B cell (primary cell): Measurements from ENCODE around the gene HIVEP1. TPM values are rescaled to one million over a fixed set of nuclear protein-coding genes. Genes with fewer than 3 reads are reported as not detected.

Experiments used
- ATAC-seq: fragments of 200-7000 bp; cut with Tn5 transposase; one replicate; pipeline ENCODE4 v1.10.0; 2021; ENCODE audit warnings: low read depth, mild to moderate bottlenecking, moderate number of reproducible peaks, moderate library complexity
- CTCF ChIA-PET: fragments of 350-600 bp; sonication (Branson Sonifier 250); formaldehyde crosslinking; loops from one replicate; lab custom pipeline; 2021; ENCODE audit warnings: antibody characterized with exemption, inconsistent platforms; lab: Charles Lee
- POLR2A ChIA-PET: fragments of 350-600 bp; sonication (Branson Sonifier 250); formaldehyde crosslinking; loops from one replicate; lab custom pipeline; 2021; ENCODE audit warnings: antibody characterized with exemption; lab: Charles Lee
- DNase-seq: peaks from one replicate; pipeline ENCODE4 v3.0.0; 2013
- H2AFZ ChIP-seq: 2 replicates; pipeline ENCODE4 v1.6.1; 2012; ENCODE audit warnings: mild to moderate bottlenecking, low read depth, low read length; ENCODE audit not compliant: insufficient read depth, poor library complexity, severe bottlenecking
- H3K27ac ChIP-seq, 2 donors: 1 replicate in 1 of 2; 2 replicates in 1 of 2; pipeline ENCODE4 v1.5.1; 2012 to 2013; ENCODE audit warnings: low read length in 2 of 2, mild to moderate bottlenecking in 2 of 2, moderate library complexity in 1 of 2
- H3K27me3 ChIP-seq, 4 experiments: fragments of 200-600 bp in 1 of 4; sonication (generic) in 1 of 4; replicated peaks in 1 of 4; 1 replicate in 2 of 4; 2 replicates in 2 of 4; pipeline versions ENCODE4 v1.6.1 to v1.7.0; 2013 to 2016; ENCODE audit warnings: low read length in 3 of 4, mild to moderate bottlenecking in 2 of 4, mixed read lengths in 1 of 4, moderate library complexity in 1 of 4; ENCODE audit not compliant: insufficient read depth in 4 of 4, control insufficient read depth in 3 of 4; ENCODE audit errors: control extremely low read depth in 1 of 4
- H3K36me3 ChIP-seq, 2 experiments: replicated peaks in 1 of 2; 1 replicate in 1 of 2; 2 replicates in 1 of 2; pipeline versions ENCODE4 v1.6.1 to v1.7.1; 2013; ENCODE audit warnings: low read length in 1 of 2; ENCODE audit not compliant: insufficient read depth in 2 of 2, control insufficient read depth in 1 of 2; ENCODE audit errors: control extremely low read depth in 1 of 2, extremely low read depth in 1 of 2
- H3K4me1 ChIP-seq, 2 donors: fragments of 200-600 bp in 1 of 2; sonication (generic) in 1 of 2; 1 replicate in 1 of 2; 2 replicates in 1 of 2; pipeline versions ENCODE4 v1.5.1 to v1.6.1; 2013 to 2017; ENCODE audit warnings: low read length in 2 of 2; ENCODE audit not compliant: control insufficient read depth in 2 of 2, insufficient read depth in 2 of 2
- H3K4me2 ChIP-seq: replicated peaks from 2 replicates; pipeline ENCODE3; 2012; ENCODE audit warnings: mild to moderate bottlenecking, low read depth, low read length; ENCODE audit not compliant: poor library complexity, severe bottlenecking
- H3K4me3 ChIP-seq, 5 experiments: fragments of 200-600 bp in 1 of 5; sonication (generic) in 1 of 5; 1 replicate in 3 of 5; 2 replicates in 2 of 5; pipeline versions ENCODE4 v1.5.1 to v1.7.0; 2011 to 2016; ENCODE audit warnings: low read length in 4 of 5, mild to moderate bottlenecking in 4 of 5, low read depth in 2 of 5, control low read depth in 1 of 5, moderate library complexity in 1 of 5; ENCODE audit not compliant: insufficient read depth in 1 of 5; ENCODE audit errors: control extremely low read depth in 1 of 5, extremely low read depth in 1 of 5
- H3K79me2 ChIP-seq: fragments of 200-600 bp; sonication (generic); one replicate; pipeline ENCODE4 v1.6.0; 2016; ENCODE audit warnings: low read length; ENCODE audit not compliant: control insufficient read depth, insufficient read depth
- H3K9ac ChIP-seq: fragments of 200-600 bp; sonication (generic); 2 replicates; pipeline ENCODE4 v1.6.1; 2017; ENCODE audit warnings: mild to moderate bottlenecking, low read length, moderate library complexity
- H3K9me3 ChIP-seq, 3 donors: one replicate each; pipeline versions ENCODE4 v1.6.1 to v1.7.1; 2013; ENCODE audit warnings: low read length in 2 of 3; ENCODE audit not compliant: control insufficient read depth in 2 of 3, insufficient read depth in 1 of 3; ENCODE audit errors: control extremely low read depth in 1 of 3
- H4K20me1 ChIP-seq: 2 replicates; pipeline ENCODE4 v1.6.0; 2012; ENCODE audit warnings: mild to moderate bottlenecking, low read length; ENCODE audit not compliant: insufficient read depth, control insufficient read depth, poor library complexity, severe bottlenecking
- H3K27ac Mint-ChIP-seq: one replicate; pipeline ENCODE4 v1.8.0; 2021; ENCODE audit warnings: mixed read lengths
- H3K27me3 Mint-ChIP-seq: one replicate; pipeline ENCODE4 v1.8.0; 2021; ENCODE audit warnings: mixed read lengths
- H3K4me1 Mint-ChIP-seq: one replicate; pipeline ENCODE4 v1.8.0; 2021; ENCODE audit warnings: mixed read lengths
- H3K4me3 Mint-ChIP-seq: one replicate; pipeline ENCODE4 v1.8.0; 2021; ENCODE audit warnings: mixed read lengths
- H3K9me3 Mint-ChIP-seq: one replicate; pipeline ENCODE4 v1.8.0; 2022; ENCODE audit warnings: mixed read lengths; ENCODE audit not compliant: insufficient read depth
- EZH2 ChIP-seq: IDR thresholded peaks from 2 replicates; pipeline ENCODE4 v1.6.1; 2012; ENCODE audit warnings: borderline replicate concordance, low read depth, mild to moderate bottlenecking, moderate library complexity, low read length; ENCODE audit not compliant: insufficient read depth, poor library complexity, severe bottlenecking
- WGBS: methylation state at CpG from one replicate; pipeline ENCODE4 v1.1.5; 2013; ENCODE audit warnings: missing lambda C conversion rate; ENCODE audit not compliant: insufficient coverage; 5-methylcytosine and 5-hydroxymethylcytosine counted together
- intact Hi-C: fragments of 100-400 bp; cut with micrococcal nuclease; formaldehyde crosslinking; loops from one replicate; pipeline ENCODE4 v1.10.0; 2022
- polyA plus RNA-seq: library from polyadenylated mRNA; depleted of rRNA; stranded (reverse); fragments of >200 nt; gene quantifications from 2 replicates; pipeline ENCODE4 v1.2.3, GENCODE V29; 2012
- total RNA-seq, 2 donors: library from RNA; stranded (reverse); fragments of 120-200 nt in 1 of 2; gene quantifications; 1 replicate in 1 of 2; 2 replicates in 1 of 2; pipeline versions ENCODE4 v1.2.3 to v1.2.4, GENCODE V29; 2013 to 2022
- TF ChIP-seq, protein P1 (sequence below): fragments of 200-600 bp; IDR thresholded peaks from one replicate; pipeline ENCODE4 v1.8.0; 2022; ENCODE audit warnings: antibody characterized with exemption, mild to moderate bottlenecking

The HIVEP1 gene
- total and polyA plus RNA-seq, 2 donors (not counting 1 experiment from before 2014, with no cell fraction given), result 11.3 to 96.5 TPM

DNA sequence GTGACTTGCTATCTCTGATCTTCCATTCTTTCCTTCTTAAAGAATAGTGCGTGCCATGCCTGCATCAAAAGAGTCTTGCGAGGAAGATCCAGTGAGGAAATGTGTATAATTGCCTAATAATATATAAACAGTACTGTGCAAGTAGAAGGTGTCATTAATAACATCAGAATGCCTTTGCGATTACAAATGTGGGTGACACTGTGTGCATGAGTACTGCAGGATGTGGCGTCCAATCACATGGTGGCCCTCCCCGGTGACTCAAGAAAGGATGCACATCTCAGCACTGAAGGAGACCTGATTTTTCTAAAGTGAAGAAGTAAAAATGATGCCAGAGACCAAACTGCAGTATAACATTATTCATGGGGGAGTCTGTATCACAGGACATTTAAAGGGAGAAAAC is 170.6 kb downstream of the HIVEP1 start:
- POLR2A ChIA-PET, result no interaction called here
- DNase-seq, result no peak
- Histone ChIP-seq H3K27me3 (no peaks in the 10 kb centered on the region), H3K9ac (no peak overlapping the region), H3K27ac (no peak overlapping the region), H3K4me2 (no peak overlapping the region), H3K79me2 (no peaks in the 10 kb centered on the region), H3K4me3 (no peak overlapping the region), H3K9me3 (no peaks in the 10 kb centered on the region), H4K20me1 (no peaks in the 10 kb centered on the region), H3K36me3 (no peaks in the 10 kb centered on the region), H2AFZ (no peak overlapping the region), H3K4me1 (no peaks in the 10 kb centered on the region)
- 100% methylated on average over 3 of the region's 5 CpGs for WGBS
- Mint-ChIP-seq H3K27me3 (no peaks in the 10 kb centered on the region), H3K9me3 (no peaks in the 10 kb centered on the region), H3K4me1 (no peaks in the 10 kb centered on the region), H3K27ac (no peak overlapping the region), H3K4me3 (no peak overlapping the region)
- no peak for ATAC-seq
- CTCF ChIA-PET, result no interaction called here
- TF ChIP-seq, protein P1, sequence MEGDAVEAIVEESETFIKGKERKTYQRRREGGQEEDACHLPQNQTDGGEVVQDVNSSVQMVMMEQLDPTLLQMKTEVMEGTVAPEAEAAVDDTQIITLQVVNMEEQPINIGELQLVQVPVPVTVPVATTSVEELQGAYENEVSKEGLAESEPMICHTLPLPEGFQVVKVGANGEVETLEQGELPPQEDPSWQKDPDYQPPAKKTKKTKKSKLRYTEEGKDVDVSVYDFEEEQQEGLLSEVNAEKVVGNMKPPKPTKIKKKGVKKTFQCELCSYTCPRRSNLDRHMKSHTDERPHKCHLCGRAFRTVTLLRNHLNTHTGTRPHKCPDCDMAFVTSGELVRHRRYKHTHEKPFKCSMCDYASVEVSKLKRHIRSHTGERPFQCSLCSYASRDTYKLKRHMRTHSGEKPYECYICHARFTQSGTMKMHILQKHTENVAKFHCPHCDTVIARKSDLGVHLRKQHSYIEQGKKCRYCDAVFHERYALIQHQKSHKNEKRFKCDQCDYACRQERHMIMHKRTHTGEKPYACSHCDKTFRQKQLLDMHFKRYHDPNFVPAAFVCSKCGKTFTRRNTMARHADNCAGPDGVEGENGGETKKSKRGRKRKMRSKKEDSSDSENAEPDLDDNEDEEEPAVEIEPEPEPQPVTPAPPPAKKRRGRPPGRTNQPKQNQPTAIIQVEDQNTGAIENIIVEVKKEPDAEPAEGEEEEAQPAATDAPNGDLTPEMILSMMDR, result no peak
- no peak for TF ChIP-seq EZH2
- intact Hi-C loops, result no loop called here

GRCh38 chr6:12185081-12185673 is 173.1 kb downstream of the HIVEP1 start:
- Mint-ChIP-seq H3K27me3 (no peaks in the 10 kb centered on the region), H3K27ac (no peak overlapping the region), H3K9me3 (no peaks in the 10 kb centered on the region), H3K4me3 (no peak overlapping the region), H3K4me1 (no peaks in the 10 kb centered on the region)
- Histone ChIP-seq H3K4me1 (no peaks in the 10 kb centered on the region), H3K27ac (no peak overlapping the region), H3K9ac (no peak overlapping the region), H3K4me2 (no peak overlapping the region), H2AFZ (no peak overlapping the region), H4K20me1 (no peaks in the 10 kb centered on the region), H3K79me2 (no peaks in the 10 kb centered on the region), H3K27me3 (no peaks in the 10 kb centered on the region), H3K9me3 (no peaks in the 10 kb centered on the region), H3K4me3 (no peak overlapping the region), H3K36me3 (no peaks in the 10 kb centered on the region)
- no peak for ATAC-seq
- intact Hi-C loops, result no loop called here
- DNase-seq, result no peak
- ChIA-PET POLR2A (no interaction called here), CTCF (no interaction called here)
- 86% methylated on average over 5 of the region's 6 CpGs for WGBS
- TF ChIP-seq, protein P1, result no peak
- no peak for TF ChIP-seq EZH2
